Measurements from ENCODE around the gene TRH.
"Not testable (repeated sequence)": the region's sequence is repeated elsewhere in the genome, so short reads cannot be mapped to it uniquely, and the experiment has no call there.

Gene TRH

GRCh38 chr3:130013246-130013645 lies 38.7 kb downstream of the TRH start:
- not testable (repeated sequence) for DNase-seq

- DNase-seq, result no peak
Measured at GRCh38 chr3:130014526-130014925, 40.0 kb downstream of the TRH start.

- DNase-seq, result not testable (repeated sequence)
Measured at GRCh38 chr3:130017661-130018060, 43.1 kb downstream of the TRH start.

GRCh38 chr3:130026146-130026829 lies 51.8 kb downstream of the TRH start:
- DNase-seq, result not testable (repeated sequence)

- DNase-seq, result not testable (repeated sequence)
Measured at GRCh38 chr3:130027437-130027836, 52.9 kb downstream of the TRH start.
